Gastroesophageal sphincter (tissue), 4 donors: ENCODE measurements around the gene BOK. TPM values are rescaled to one million over a fixed set of nuclear protein-coding genes. Genes with fewer than 3 reads are reported as not detected.
A peak's percentile ranks its signal among the peaks of the same experiment; 100 is the strongest.

Source experiments
- ATAC-seq: fragments of 150-250 bp; one replicate; pipeline ENCODE4 v1.9.1; 2016; ENCODE audit warnings: mild to moderate bottlenecking, moderate library complexity
- H3K27ac ChIP-seq, 4 donors: fragments of 200-600 bp; sonication (generic) in 3 of 4; 1 replicate in 3 of 4; 2 replicates in 1 of 4; pipeline ENCODE4 v1.5.1; 2016 to 2019
- H3K27me3 ChIP-seq: fragments of 200-600 bp; sonication (generic); one replicate; pipeline ENCODE4 v1.5.1; 2019
- H3K36me3 ChIP-seq, 2 donors: fragments of 200-600 bp; sonication (generic); one replicate each; pipeline ENCODE4 v1.5.1; 2019; ENCODE audit warnings: control low read depth in 1 of 2
- H3K4me1 ChIP-seq, 3 donors: fragments of 200-600 bp; sonication (generic); 1 replicate in 2 of 3; 2 replicates in 1 of 3; pipeline ENCODE4 v1.5.1; 2016 to 2019; ENCODE audit warnings: control low read depth in 2 of 3
- H3K4me3 ChIP-seq, 2 donors: fragments of 200-600 bp; sonication (generic); one replicate each; pipeline ENCODE4 v1.5.1; 2019; ENCODE audit warnings: mild to moderate bottlenecking in 1 of 2, moderate library complexity in 1 of 2
- H3K9me3 ChIP-seq, 3 donors: fragments of 200-600 bp; sonication (generic); one replicate each; pipeline ENCODE4 v1.5.1; 2017 to 2019; ENCODE audit warnings: control low read depth in 2 of 3
- EP300 ChIP-seq: sonication (generic); formaldehyde crosslinking; IDR thresholded peaks from one replicate; pipeline ENCODE4 v1.6.1; 2017; ENCODE audit warnings: antibody characterized with exemption, mild to moderate bottlenecking
- POLR2A ChIP-seq, 2 donors: fragments of 450-650 bp; IDR thresholded peaks; one replicate each; pipeline ENCODE4 v1.6.1; 2017; ENCODE audit warnings: antibody characterized with exemption in 2 of 2, mild to moderate bottlenecking in 2 of 2, moderate library complexity in 1 of 2
- POLR2AphosphoS5 ChIP-seq: sonication (generic); formaldehyde crosslinking; IDR thresholded peaks from one replicate; pipeline ENCODE4 v1.6.1; 2017; ENCODE audit warnings: antibody characterized with exemption
- WGBS, 2 donors: methylation state at CpG; one replicate each; pipeline ENCODE4 v1.1.5; 2018; ENCODE audit warnings: low coverage in 1 of 2; 5-methylcytosine and 5-hydroxymethylcytosine counted together
- total RNA-seq, 4 donors: library from RNA; depleted of rRNA; stranded (reverse); fragments of >200 nt; gene quantifications; one replicate each; pipeline ENCODE4 v1.1.0, GENCODE V29; 2016
- TF ChIP-seq, protein P1 (sequence below), 4 experiments: fragments of 200-600 bp in 2 of 4; fragments of 450-650 bp in 2 of 4; sonication (generic) in 1 of 4; IDR thresholded peaks; one replicate each; pipeline ENCODE4 v1.5.1; 2017 to 2019; ENCODE audit warnings: antibody characterized with exemption in 4 of 4, mild to moderate bottlenecking in 2 of 4, moderate library complexity in 2 of 4

Gene BOK
- total RNA-seq, 4 donors from 2014 or later, result 46.0 to 128 (median 66.3) TPM

DNA sequence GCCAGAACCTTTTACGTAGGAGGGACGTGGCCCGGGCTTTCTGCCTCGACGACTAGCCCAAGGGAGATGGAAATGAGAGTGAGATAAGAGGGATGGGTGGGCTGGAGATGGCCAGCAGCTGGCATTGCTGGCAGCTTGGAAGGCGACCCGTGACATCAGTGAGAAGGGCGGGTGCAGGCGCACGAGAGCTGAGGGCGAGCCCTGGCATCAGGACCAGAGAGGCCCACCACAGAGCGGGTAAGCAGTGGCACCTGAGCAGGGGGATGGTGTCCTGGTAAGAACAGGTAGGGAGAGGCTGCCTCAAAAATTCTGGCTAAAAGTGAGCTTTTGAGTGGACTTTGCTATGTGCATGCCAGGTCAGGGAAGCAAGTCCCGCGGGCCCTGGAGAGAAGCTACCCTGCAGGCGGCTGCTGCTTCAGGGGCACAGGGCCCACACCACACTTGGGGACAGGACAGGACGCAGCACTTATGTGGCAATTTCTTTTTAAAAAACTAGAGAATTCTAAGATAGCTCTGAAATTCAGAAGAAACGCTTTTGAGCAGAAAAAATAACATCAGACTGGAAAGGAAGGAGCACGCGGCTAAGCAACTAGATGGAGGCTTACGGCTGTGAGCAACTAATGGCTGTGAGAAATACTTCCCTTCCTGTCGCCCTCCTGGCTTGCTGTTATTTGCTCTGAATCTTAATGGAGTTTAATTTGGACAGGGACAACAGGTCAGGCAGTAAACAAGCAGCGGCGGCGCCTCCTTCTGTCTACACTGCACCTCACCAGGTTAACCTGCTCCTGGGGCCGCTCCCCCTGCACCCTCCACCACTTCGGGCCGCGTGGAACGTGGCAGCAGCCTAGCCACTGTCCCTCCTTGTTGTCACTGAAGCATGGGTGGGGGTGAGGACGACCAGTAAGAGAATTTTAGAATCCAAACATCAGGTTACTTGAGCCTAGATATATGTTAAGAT lies 57.9 kb downstream of the BOK start:
- H3K36me3 ChIP-seq, result peaks cover 0 to 7% of the 10 kb centered on the region in 2 donors
- ATAC-seq, result no peak
- no peak overlapping the region for H3K27ac ChIP-seq
- no peak overlapping the region for H3K4me3 ChIP-seq
- H3K9me3 ChIP-seq, result no peaks in the 10 kb centered on the region
- peaks cover 0 to 20% (median 4%) of the 10 kb centered on the region in 3 donors for H3K4me1 ChIP-seq
- no peak for TF ChIP-seq POLR2AphosphoS5
- no peak for TF ChIP-seq POLR2A (IDR thresholded peaks at IDR 0.05)
- TF ChIP-seq EP300, result no peak
- TF ChIP-seq, protein P1, sequence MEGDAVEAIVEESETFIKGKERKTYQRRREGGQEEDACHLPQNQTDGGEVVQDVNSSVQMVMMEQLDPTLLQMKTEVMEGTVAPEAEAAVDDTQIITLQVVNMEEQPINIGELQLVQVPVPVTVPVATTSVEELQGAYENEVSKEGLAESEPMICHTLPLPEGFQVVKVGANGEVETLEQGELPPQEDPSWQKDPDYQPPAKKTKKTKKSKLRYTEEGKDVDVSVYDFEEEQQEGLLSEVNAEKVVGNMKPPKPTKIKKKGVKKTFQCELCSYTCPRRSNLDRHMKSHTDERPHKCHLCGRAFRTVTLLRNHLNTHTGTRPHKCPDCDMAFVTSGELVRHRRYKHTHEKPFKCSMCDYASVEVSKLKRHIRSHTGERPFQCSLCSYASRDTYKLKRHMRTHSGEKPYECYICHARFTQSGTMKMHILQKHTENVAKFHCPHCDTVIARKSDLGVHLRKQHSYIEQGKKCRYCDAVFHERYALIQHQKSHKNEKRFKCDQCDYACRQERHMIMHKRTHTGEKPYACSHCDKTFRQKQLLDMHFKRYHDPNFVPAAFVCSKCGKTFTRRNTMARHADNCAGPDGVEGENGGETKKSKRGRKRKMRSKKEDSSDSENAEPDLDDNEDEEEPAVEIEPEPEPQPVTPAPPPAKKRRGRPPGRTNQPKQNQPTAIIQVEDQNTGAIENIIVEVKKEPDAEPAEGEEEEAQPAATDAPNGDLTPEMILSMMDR (IDR thresholded peaks at IDR 0.05), result no peak
- 82 to 86% methylated on average over 9 to 21 of the region's 30 CpGs for WGBS, 2 donors
- H3K27me3 ChIP-seq, result no peaks in the 10 kb centered on the region

DNA sequence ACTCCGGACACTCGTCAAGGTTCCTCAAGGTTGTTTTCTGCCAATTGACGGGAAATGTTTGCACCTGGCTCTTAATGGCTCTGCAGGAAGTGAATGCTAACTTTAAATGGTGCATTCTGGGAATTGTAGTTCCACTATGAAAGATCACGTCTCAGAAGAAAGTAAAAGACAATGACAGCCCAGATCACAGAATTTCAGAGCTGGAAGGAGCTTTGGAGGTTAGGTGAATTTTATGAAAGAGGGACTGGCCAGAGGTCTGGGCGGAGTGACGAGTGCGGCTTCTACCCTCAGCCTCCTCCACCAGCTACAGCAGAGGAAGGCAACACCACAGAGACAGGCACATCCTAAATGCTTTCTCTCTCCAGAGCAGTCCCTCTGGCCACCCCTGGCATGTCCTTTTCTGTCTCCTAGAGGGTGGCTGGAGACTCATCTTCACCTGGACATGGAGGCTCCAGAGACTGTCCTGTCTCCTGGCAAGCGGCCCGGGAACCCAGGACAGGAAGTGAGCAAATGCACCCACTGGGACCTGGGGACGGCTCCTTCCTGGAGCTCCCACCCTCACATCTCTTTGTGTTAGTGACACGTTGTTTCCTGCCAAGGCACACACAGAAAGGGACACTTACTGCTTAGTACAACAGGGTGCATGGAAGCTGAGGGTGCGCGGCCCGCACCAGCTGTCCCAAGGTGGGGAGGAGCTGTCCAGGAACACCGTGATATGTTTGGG lies 59.0 kb downstream of the BOK start:
- H3K4me3 ChIP-seq, result peak overlapping the region; percentile 11 to 27
- H3K27ac ChIP-seq, result peak overlapping the region in 3 of 4 donors; percentile 38 to 57 (median 53)
- no peak for ATAC-seq
- H3K36me3 ChIP-seq, result peaks cover 0 to 7% of the 10 kb centered on the region in 2 donors
- no peak for TF ChIP-seq POLR2AphosphoS5
- no peak for TF ChIP-seq EP300
- TF ChIP-seq, protein P1 (IDR thresholded peaks at IDR 0.05), result no peak
- no peaks in the 10 kb centered on the region for H3K9me3 ChIP-seq
- WGBS, 2 donors, result 50 to 58% methylated on average over 7 to 8 of the region's 15 CpGs
- no peaks in the 10 kb centered on the region for H3K27me3 ChIP-seq
- H3K4me1 ChIP-seq, result peaks cover 0 to 20% (median 4%) of the 10 kb centered on the region in 3 donors

DNA sequence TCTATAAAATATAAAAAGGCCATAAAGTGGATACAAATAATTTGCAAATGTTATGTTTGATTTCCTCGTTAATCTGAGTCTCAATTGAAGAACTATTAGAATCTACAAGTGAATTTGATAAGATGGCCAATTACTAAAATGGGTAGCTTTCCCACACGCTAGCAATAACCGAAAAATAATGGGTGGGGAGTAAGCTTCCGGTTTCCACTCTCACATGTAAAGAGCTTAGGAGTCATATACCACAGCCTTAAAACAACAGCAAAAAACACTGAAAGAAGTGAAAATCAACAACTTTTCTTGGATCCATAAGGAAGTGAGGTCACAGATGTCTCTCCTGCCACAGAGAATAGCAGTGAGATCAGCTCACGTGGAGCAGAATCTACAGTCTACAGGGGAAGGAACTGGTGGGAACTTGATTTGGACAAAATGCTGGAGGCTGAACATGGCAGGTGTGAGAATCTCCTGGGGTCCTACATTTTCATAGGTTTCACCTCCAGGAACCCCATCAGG lies 59.8 kb downstream of the BOK start:
- no peak for ATAC-seq
- Histone ChIP-seq H3K4me1 (peaks cover 0 to 20% (median 4%) of the 10 kb centered on the region in 3 donors), H3K36me3 (peaks cover 0 to 7% of the 10 kb centered on the region in 2 donors), H3K4me3 (no peak overlapping the region), H3K9me3 (no peaks in the 10 kb centered on the region), H3K27me3 (no peaks in the 10 kb centered on the region), H3K27ac (peak overlapping the region in 2 of 4 donors; percentile 53 to 57)
- TF ChIP-seq EP300 (no peak), POLR2AphosphoS5 (no peak), POLR2A (IDR thresholded peaks at IDR 0.05) (no peak)
- TF ChIP-seq, protein P1 (IDR thresholded peaks at IDR 0.05), result no peak
- WGBS, 2 donors, result 83 to 92% methylated on average over 5 of the region's 5 CpGs

DNA sequence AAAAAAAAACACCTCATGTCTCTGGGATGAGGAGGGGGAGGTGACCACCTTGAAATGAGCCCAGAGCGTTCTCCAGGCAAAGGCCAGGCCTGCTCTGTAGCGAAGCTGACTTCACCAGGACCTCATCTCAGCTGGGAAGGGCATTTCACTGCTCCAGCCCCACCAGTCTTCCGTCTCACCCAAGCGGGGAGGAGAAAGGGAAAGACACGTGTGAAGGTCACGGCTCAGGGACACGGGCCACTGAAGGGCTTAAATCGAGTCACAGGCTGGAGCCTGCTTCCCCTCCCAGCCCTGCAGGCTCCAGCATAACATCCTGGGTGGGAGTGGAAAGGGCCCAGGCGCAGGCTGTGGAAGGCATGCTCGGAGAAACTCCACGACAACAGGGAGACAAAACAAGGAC lies 60.3 kb downstream of the BOK start:
- H3K27ac ChIP-seq, result no peak overlapping the region
- TF ChIP-seq POLR2AphosphoS5, result no peak
- no peak for TF ChIP-seq POLR2A (IDR thresholded peaks at IDR 0.05)
- no peak for TF ChIP-seq EP300
- TF ChIP-seq, protein P1 (IDR thresholded peaks at IDR 0.05), result no peak
- peaks cover 0 to 7% of the 10 kb centered on the region in 2 donors for H3K36me3 ChIP-seq
- no peak overlapping the region for H3K4me3 ChIP-seq
- H3K9me3 ChIP-seq, result no peaks in the 10 kb centered on the region
- WGBS, 2 donors, result 87 to 97% methylated on average over 5 to 6 of the region's 11 CpGs
- ATAC-seq, result no peak
- peaks cover 0 to 20% (median 4%) of the 10 kb centered on the region in 3 donors for H3K4me1 ChIP-seq
- H3K27me3 ChIP-seq, result no peaks in the 10 kb centered on the region
